ENCODE results near the gene ERCC4.

Gene ERCC4

GRCh38 chr16:13945744-13946485, 26.0 kb downstream of the ERCC4 start:
- no peak for DNase-seq (ENCODE audit: extremely low spot score)
- ChIA-PET CTCF (no interaction called here), POLR2A (no interaction called here)
- TF ChIP-seq BHLHE40 (IDR thresholded peaks at IDR 0.05; ENCODE audit: borderline replicate concordance): no peak
- no peak for TF ChIP-seq ZNF384 (IDR thresholded peaks at IDR 0.05)
- no peak for TF ChIP-seq SUZ12 (IDR thresholded peaks at IDR 0.05)
- no peak for TF ChIP-seq ELF4 (IDR thresholded peaks at IDR 0.05)
- TF ChIP-seq LEF1 (IDR thresholded peaks at IDR 0.05; ENCODE audit: borderline replicate concordance): no peak
- no peak for TF ChIP-seq FOXA1 (IDR thresholded peaks at IDR 0.05)
- no peak for TF ChIP-seq ARNT (IDR thresholded peaks at IDR 0.05)
- TF ChIP-seq TARDBP (IDR thresholded peaks at IDR 0.05): no peak
- no peak for TF ChIP-seq CTBP1 (IDR thresholded peaks at IDR 0.05; ENCODE audit: borderline replicate concordance)
- no peak for TF ChIP-seq FOXK2 (IDR thresholded peaks at IDR 0.05)
- TF ChIP-seq SP1 (IDR thresholded peaks at IDR 0.05): no peak
- TF ChIP-seq FOXM1 (IDR thresholded peaks at IDR 0.05; ENCODE audit: borderline replicate concordance): no peak

DNA sequence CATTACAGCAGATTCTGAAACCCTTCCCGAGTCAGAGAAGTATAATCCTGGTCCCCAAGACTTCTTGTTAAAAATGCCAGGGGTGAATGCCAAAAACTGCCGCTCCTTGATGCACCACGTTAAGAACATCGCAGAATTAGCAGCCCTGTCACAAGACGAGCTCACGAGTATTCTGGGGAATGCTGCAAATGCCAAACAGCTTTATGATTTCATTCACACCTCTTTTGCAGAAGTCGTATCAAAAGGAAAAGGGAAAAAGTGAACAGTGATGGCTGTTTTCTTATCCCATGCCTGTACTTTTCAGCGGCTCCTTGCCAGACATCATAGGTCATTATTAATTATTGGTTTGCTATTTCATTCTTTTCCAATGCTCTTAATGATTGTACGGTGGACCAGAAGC, 28.1 kb downstream of the ERCC4 start:
- ChIA-PET CTCF (interaction anchor here (2.3 kb wide), 1 partner anchor 13 kb away, joined by 7 read pairs; no protein-coding TSS in a partner anchor), POLR2A (no interaction called here)
- no peak for TF ChIP-seq FOXA1 (IDR thresholded peaks at IDR 0.05)
- no peak for DNase-seq (ENCODE audit: extremely low spot score)

DNA sequence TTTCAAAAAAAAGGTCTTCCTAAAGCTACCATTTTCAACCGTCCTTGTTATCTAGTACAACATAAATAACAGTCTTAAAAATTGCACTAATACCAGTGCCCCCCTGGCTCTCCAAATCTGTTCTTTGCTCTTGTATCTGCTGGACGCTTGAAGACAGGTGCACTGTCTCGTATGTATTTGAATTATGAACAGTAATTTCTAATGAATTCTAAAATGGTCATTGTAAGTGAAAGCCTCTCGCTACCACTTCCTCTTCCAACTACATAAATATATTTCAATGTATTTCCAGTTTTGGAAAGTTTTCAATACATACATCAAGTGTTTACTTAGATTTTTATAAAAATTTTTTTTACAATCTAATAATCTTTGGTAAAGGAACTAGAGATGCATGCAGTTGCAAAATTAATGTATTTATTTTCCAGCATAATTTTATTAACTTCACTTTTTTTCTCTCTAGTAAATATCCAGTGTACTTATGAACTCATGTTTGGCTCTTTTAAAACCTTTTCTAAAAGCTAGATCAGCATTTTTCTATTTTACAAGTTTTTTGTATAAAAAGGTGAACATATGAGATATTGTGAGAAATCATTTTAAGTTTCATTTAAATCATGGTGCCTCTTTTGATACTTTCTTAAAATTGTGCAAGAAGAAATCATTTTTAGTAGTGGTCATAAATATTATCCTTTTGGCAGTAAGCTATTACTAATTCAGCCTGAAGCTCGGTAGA, 31.0 kb downstream of the ERCC4 start:
- TF ChIP-seq FOXA1 (IDR thresholded peaks at IDR 0.05): no peak
- TF ChIP-seq SP1 (IDR thresholded peaks at IDR 0.05): no peak
- TF ChIP-seq, protein P1, sequence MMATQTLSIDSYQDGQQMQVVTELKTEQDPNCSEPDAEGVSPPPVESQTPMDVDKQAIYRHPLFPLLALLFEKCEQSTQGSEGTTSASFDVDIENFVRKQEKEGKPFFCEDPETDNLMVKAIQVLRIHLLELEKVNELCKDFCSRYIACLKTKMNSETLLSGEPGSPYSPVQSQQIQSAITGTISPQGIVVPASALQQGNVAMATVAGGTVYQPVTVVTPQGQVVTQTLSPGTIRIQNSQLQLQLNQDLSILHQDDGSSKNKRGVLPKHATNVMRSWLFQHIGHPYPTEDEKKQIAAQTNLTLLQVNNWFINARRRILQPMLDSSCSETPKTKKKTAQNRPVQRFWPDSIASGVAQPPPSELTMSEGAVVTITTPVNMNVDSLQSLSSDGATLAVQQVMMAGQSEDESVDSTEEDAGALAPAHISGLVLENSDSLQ (IDR thresholded peaks at IDR 0.05): no peak
- no peak for DNase-seq (ENCODE audit: extremely low spot score)
- POLR2A ChIA-PET: no interaction called here
- CTCF ChIA-PET: interaction anchor here (0.6 kb wide), 1 partner anchor 1389 kb away, joined by 4 read pairs; no protein-coding TSS in a partner anchor

DNA sequence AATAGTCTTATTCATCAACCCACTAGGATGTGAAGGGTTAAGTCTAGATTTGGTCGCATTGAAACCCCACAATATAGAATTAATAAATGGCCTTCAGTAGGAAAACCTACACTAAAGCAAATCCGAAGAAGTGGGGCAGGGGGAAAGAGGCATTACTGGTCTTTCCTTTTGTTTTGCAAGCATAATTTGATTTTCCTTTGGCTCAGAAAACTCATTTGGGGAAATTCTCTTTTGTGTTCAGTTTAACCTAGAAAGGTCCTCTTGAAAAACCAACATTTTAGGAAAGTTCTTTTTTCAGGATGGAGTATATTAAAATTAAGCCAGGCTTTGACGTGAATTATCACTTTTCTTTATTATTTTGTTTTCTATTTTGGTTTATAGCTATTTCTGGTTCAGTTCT, 31.7 kb downstream of the ERCC4 start:
- DNase-seq (ENCODE audit: extremely low spot score): no peak
- POLR2A ChIA-PET: no interaction called here
- CTCF ChIA-PET: no interaction called here
- TF ChIP-seq NFRKB (IDR thresholded peaks at IDR 0.05) (no peak), LEF1 (IDR thresholded peaks at IDR 0.05; ENCODE audit: borderline replicate concordance) (no peak), FOXK2 (IDR thresholded peaks at IDR 0.05) (no peak), ARNT (IDR thresholded peaks at IDR 0.05) (no peak), SUZ12 (IDR thresholded peaks at IDR 0.05) (no peak)
- TF ChIP-seq, protein P1 (IDR thresholded peaks at IDR 0.05): no peak

GRCh38 chr16:13953501-13953900, 33.5 kb downstream of the ERCC4 start:
- DNase-seq (ENCODE audit: extremely low spot score): no peak
- TF ChIP-seq FOXK2 (IDR thresholded peaks at IDR 0.05): no peak
- no peak for TF ChIP-seq NFRKB (IDR thresholded peaks at IDR 0.05)
- TF ChIP-seq HDGF (IDR thresholded peaks at IDR 0.05; ENCODE audit: borderline replicate concordance): no peak
- no peak for TF ChIP-seq ELF4 (IDR thresholded peaks at IDR 0.05)
- no peak for TF ChIP-seq ARNT (IDR thresholded peaks at IDR 0.05)
- no peak for TF ChIP-seq SP1 (IDR thresholded peaks at IDR 0.05)
- POLR2A ChIA-PET: no interaction called here
- CTCF ChIA-PET: interaction anchor here (1.4 kb wide), 1 partner anchor 34 kb away, joined by 3 read pairs; the partner anchor contains the start of gene ERCC4

DNA sequence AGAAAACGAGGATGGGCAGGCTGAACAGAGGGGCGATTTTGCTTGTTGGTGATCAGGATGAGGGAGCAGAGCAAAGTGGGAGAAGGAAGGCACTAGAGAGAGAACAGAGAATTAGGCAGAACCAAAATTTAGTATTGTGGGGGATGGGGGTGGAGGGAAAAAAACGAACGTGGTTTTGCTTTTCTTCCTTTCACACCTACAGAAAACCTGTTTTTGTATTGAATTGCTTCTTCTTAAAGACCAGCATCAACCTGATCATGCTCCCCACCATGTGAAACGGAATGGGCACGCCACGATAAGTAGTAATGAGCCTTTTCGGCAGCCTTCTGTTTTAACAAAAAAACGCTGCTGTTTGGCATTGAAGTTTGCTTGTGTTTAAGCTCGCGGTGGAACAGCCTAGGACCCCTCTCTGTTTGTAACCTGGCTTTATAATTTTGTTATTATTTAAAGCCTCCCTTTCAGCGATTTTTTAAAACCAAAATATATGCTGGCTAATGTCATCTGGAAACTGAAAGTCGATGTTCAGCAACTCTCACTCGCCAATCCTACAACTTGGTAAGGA, 36.8 kb downstream of the ERCC4 start:
- ChIA-PET POLR2A (interaction anchor here (0.7 to 1.3 kb wide), 3 partner anchors 12 to 56 kb away, joined by 3 to 5 read pairs (median 4); partner anchors contain the start of gene ERCC4), CTCF (interaction anchor here (1.1 kb wide), 1 partner anchor 33 kb away, joined by 3 read pairs; no protein-coding TSS in a partner anchor)
- no peak for DNase-seq (ENCODE audit: extremely low spot score)
- TF ChIP-seq SP1 (IDR thresholded peaks at IDR 0.05) (no peak), CTBP1 (IDR thresholded peaks at IDR 0.05; ENCODE audit: borderline replicate concordance) (no peak), FOXA1 (IDR thresholded peaks at IDR 0.05) (no peak), FOXM1 (IDR thresholded peaks at IDR 0.05; ENCODE audit: borderline replicate concordance) (no peak), LEF1 (IDR thresholded peaks at IDR 0.05; ENCODE audit: borderline replicate concordance) (no peak)
- TF ChIP-seq, protein P1 (IDR thresholded peaks at IDR 0.05): no peak

Measured in HEK293T (cell line).